ENCODE results near the gene RNU1-1.
"Not testable (repeated sequence)": the region's sequence is repeated elsewhere in the genome, so short reads cannot be mapped to it uniquely, and the experiment has no call there.

RNU1-1 gene

DNA sequence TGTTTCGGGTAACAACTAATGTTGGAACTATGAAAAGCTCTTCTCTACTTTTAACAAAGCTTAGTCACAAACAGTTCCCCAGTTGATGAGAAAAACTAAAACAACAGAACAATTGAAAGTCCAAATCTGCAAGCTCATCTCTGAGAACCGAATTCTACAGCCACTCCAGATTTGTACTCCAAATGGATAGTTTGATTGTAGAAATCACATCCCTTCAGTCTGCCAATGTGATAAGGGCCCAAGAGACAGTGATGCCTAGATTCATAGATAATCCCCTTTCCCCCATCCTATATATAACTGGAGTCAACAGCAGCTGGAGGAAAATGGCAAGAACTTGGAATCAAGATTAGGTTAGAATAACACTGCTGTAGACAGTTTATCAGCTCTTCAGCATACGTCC lies 14.3 kb upstream of the RNU1-1 start:
- not testable (repeated sequence) for H3K4me3 ChIP-seq (ENCODE audit: low read length); DNase-seq (ENCODE audit: low read depth)

DNA sequence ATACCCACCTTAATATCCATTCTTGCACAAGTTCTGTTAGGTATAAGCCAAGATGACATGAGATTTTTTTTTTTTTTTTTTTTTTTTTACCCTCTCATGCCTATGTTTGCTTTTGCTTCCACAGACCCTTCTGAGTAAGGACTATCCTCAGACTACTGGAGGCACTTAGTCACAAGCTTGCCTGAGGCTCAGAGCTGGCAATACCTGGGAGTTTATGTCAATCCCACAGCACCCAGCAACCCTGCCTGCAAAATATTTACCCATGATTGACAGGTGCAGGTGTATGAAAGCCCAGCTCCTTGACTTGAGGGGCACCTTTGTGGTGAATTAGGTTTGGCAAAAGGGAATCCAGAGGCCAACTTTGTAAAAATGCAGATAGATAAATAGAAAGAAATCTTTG lies 11.7 kb upstream of the RNU1-1 start:
- not testable (repeated sequence) for H3K4me3 ChIP-seq (ENCODE audit: low read length); DNase-seq (ENCODE audit: low read depth)

- DNase-seq (ENCODE audit: low read depth); H3K4me3 ChIP-seq (ENCODE audit: low read length): not testable (repeated sequence)
These were observed 7.6 kb upstream of the RNU1-1 start for GRCh38 chr1:16521679-16522078.

DNA sequence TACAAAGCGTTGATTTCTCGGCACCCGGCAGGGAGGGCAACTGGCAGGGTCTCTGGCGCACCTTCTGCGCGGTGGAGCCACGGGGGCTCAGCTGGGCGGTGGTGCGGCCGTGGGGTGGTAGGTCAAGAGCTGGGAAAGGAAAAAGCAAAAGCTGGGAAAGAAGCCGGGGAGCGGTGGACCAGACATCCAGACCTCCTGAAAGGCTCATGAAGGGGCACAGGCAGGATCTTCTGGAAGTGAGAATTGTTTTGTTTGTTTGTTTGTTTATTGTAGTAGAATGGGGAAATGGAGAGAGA lies 7.2 kb upstream of the RNU1-1 start:
- no peak for DNase-seq (ENCODE audit: low read depth)
- TF ChIP-seq CTCF (conservative IDR thresholded peaks at IDR 0.05; ENCODE audit: low read length): no peak
- no peak overlapping the region for H3K4me3 ChIP-seq (ENCODE audit: low read length)

DNA sequence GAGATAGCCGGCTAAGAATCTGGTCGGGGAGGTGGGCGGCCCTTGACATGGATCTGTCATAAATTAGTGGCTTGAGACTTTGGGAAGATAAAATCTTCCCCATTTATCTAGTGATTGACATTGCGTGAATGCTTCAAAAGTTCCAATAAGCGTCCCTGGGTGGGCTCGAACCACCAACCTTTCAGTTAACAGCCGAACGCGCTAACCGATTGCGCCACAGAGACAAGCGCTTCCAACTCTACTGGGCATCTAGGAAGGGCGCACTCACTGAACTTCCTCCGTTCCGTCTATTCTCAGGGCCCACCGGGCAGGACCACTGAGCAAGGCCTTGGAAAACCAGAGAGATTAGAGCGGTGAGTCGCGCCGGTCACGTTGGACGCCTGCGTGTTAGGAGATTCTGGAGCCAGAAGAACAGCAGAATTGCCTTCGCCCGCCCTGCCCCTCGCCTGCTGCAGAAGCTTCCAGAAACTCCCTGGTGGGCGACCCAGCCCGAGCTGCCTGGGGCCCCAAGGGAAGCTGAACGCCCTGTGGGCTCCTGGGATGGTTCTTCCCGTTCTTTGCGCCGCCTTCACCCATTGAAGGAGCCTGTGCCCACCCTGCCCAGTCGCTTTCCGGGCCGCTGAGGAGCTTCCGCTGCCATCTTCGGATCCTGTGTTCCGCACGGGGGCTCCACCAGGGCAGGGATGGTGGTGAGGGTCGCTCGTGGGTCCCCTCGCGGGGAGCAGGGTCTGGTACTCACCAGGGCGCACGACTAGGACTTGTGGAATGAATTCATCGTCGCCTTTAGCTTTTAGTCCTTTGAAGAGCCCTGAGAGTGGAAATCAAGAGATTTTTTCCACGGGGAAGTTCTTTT lies 6.6 kb upstream of the RNU1-1 start:
- not testable (repeated sequence) for DNase-seq (ENCODE audit: low read depth); H3K4me3 ChIP-seq (ENCODE audit: low read length)

DNA sequence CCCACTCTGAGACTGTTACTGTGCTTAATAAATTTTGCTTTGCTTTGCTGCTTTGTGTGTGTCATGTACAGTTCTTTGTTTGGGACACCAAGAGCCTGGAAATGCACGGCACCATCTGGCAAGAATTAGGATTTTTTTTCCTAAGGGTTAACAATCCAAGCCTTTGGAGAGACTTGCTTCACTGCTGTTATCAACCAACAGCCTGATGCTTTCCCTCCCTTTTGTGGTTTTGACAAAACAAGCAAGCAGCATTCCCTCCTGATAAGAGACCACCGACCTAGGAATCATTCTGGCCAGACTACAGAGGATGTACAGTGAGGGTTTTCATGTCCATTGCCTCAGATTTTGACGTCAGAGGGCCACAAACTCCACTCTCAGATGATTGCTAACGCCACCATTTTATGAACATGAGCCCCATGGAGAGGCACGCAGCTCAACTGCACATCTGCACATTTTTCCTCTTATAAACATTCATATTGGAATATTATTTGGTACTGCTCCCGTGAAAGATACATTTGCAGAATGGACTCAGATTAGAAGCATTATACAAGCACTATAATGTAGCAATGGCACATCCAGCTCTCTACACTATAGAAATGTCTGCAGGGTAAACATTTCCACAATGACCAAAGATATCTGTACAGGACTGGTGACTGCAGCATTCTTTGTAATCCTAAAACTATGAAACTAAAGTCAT lies 5.3 kb upstream of the RNU1-1 start:
- DNase-seq (ENCODE audit: low read depth); H3K4me3 ChIP-seq (ENCODE audit: low read length): not testable (repeated sequence)

GRCh38 chr1:16518913-16519254 lies 4.8 kb upstream of the RNU1-1 start:
- not testable (repeated sequence) for DNase-seq (ENCODE audit: low read depth); H3K4me3 ChIP-seq (ENCODE audit: low read length)

GRCh38 chr1:16516694-16517410 lies 2.8 kb upstream of the RNU1-1 start:
- DNase-seq (ENCODE audit: low read depth); H3K4me3 ChIP-seq (ENCODE audit: low read length): not testable (repeated sequence)

GRCh38 chr1:16513412-16514106 lies 526 bp downstream of the RNU1-1 start:
- DNase-seq (ENCODE audit: low read depth): peak; percentile 94
- H3K4me3 ChIP-seq (ENCODE audit: low read length): not testable (repeated sequence)

DNA sequence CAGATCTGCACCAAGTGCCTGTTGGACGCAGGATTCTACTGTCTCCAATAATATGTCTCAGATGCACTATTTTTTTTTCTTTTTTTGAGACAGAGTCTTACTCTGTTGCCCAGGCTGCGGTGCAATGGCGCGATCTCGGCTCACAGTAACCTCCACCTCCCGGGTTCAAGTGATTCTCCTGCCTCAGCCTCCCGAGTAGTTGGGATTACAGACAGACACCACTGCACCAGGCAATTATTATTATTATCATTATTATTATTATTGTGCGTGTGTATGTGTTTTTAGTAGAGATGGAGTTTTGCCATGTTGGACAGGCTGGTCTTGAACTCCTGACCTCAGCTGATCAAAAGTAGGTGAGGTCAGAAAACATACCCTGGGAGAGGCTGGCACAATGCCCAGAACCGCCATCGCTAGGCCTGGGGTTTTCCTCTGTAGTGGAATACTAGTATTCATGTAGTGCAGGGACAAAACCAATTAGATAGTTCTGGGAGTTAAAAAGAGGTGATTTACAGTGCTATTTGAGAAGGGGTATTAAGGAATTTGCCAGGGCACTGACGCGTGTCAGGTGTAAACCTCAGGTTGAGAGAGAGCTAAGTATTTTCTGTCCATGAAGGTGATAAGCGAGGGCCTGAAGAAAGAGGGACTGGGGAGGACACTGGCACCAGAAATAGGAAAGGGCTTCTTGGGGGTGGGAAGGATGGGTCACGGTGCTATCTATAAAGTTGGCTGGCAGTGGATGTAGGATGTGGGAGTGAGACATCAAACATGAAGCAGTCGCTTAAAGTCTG lies 1.3 kb downstream of the RNU1-1 start:
- not testable (repeated sequence) for DNase-seq (ENCODE audit: low read depth); H3K4me3 ChIP-seq (ENCODE audit: low read length)

GRCh38 chr1:16511926-16512325 lies 2.2 kb downstream of the RNU1-1 start:
- not testable (repeated sequence) for H3K4me3 ChIP-seq (ENCODE audit: low read length); DNase-seq (ENCODE audit: low read depth)

- not testable (repeated sequence) for H3K4me3 ChIP-seq (ENCODE audit: low read length)
- peak; percentile 10; the same call in 1 of the 2 replicates for TF ChIP-seq CTCF (conservative IDR thresholded peaks at IDR 0.05; ENCODE audit: low read length)
- peak; percentile 12 for DNase-seq (ENCODE audit: low read depth)
These were observed 5.1 kb downstream of the RNU1-1 start for GRCh38 chr1:16508861-16509445.

DNA sequence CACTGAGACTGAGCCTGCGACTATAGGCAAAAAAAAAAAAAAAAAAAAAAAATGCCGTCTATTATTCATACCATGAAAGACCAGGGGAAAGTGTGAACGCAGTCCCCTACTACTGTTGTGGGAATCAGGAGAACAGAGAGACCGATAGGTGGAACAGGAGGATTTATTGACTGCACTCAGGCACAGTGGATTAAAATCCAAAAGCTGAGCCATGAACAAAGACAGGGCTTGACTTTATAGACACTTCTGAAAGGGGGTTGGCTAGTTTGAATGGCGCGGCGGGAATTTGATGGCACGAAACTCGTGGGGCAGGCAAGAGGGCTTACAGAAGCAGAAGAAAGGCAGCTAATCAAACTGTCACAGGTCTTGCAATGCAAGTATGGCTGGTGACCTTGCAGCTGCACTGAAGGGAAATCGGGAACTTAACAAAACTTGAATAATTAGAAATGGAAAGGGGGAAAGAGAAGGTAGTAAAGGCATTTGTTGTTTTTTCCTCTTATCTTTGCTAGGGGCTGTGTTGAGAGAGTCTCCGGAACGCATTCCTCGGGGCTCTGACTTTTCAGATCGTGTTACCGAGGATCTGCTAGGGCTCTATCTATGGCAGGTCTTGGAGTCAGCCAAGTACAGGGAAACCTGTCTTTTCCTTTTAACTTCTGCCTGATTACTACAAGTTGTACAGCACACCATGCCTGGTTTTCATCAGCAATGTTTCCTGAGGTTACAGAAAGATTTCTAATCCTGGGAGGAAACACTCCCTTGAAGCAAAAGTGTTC lies 7.5 kb downstream of the RNU1-1 start:
- DNase-seq (ENCODE audit: low read depth): not testable (repeated sequence)

GRCh38 chr1:16505870-16506269 lies 8.2 kb downstream of the RNU1-1 start:
- not testable (repeated sequence) for DNase-seq (ENCODE audit: low read depth); H3K4me3 ChIP-seq (ENCODE audit: low read length)

More for the DNA sequence above, 7.5 kb downstream of the RNU1-1 start:
- not testable (repeated sequence) for H3K4me3 ChIP-seq (ENCODE audit: low read length)
